ENCODE measurements around the gene RXFP4.
"Not testable (repeated sequence)": the region's sequence is repeated elsewhere in the genome, so short reads cannot be mapped to it uniquely, and the experiment has no call there.

Gene RXFP4

GRCh38 chr1:155940993-155941844 is at the start of gene RXFP4:
Gene RXFP4, plus strand, starts transcription at chr1:155941638. Its CDS starts 72 bp downstream, at chr1:155941710.
- no peak for DNase-seq

DNA sequence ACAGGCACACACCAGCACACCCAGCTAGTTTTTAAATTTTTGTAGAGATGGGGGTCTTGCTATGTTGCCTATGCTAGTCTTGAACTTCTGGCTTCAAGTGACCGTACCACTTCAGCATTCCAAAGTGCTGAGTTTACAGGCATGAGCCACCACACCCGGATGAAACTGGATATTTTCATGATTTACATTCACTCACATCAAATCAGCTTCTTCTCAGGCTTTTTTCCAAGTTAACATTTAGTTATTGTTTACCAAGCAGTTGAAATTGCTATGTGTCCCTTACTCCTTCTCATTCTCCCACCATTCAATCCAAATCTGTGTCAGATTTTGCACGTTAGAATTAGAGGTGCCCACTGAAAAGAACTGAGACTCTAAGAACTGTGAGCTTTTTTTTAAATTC is 48.6 kb upstream of the RXFP4 start:
- no peak for DNase-seq

- no peak for DNase-seq
These were observed 47.9 kb upstream of the RXFP4 start for GRCh38 chr1:155893389-155894142.

GRCh38 chr1:155895617-155896016 is 45.8 kb upstream of the RXFP4 start:
- not testable (repeated sequence) for DNase-seq

- not testable (repeated sequence) for DNase-seq
These were observed 45.0 kb upstream of the RXFP4 start for GRCh38 chr1:155896476-155896875.

DNA sequence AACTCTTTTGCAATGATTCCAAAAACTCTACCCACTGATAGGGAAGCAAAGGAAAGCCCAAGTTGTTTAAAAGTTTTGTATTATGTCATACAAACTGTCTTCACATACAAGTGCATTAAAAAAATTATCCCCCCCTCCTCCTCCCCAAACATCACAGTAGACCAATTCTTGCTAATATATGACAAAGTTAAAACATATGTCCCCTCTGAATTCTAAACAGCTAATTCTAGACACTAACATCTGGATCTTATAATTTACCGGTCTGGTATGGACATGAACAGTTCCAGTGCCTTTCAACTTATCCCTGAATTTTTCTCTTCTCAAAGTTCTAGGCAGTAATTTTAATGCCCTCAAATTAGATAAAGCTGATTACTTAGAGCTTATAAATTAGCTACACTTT is 43.7 kb upstream of the RXFP4 start:
- no peak for DNase-seq

- no peak for DNase-seq
These were observed 42.5 kb upstream of the RXFP4 start for GRCh38 chr1:155898888-155899287.

DNA sequence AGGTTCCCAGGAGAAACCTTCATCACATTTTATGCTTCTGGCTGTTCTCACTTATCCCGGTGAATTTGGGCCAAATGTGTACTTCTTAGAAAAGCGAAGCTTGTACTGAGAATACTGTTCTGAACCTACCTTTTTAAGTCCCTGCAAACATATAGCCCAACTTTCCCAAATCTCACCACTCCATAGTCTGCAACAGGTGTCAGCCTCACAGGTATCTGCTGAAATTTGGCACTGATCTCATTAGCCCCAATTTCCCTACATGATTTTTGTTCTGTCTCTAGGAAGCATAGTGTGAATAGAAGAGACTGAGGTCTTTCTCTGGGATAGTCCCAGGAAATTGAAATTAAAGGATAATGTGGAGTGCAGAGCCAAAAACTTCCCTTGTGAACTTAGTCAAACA is 41.8 kb upstream of the RXFP4 start:
- no peak for DNase-seq

- DNase-seq = no peak
These were observed 41.3 kb upstream of the RXFP4 start for GRCh38 chr1:155900161-155900560.

GRCh38 chr1:155904261-155904660 is 37.2 kb upstream of the RXFP4 start:
- DNase-seq = no peak

GRCh38 chr1:155909894-155910293 is 31.5 kb upstream of the RXFP4 start:
- no peak for DNase-seq

DNA sequence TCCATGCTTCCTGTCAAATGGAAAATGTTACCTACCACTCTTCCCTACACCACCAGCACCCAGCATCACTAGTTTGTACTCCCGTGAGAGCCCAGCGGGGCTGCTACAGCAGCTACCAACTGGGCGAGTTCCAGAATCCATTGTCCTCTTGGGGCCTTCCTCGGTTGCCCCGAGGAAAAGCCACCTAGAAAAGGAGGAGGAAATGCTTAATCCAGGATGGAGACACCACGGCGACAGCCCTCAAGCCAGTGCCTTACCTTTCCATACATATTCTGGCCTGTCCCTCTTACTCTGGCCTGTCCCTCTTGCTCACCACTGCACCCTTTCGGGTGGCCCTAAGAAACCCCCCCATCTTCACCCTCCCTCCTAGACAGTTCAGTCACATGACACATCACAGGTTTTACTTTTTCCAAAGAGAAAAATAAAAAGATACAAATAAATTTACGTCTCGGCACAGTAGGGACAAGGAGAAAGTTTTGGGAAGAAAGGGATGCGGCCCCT is 30.8 kb upstream of the RXFP4 start:
- DNase-seq = no peak

DNA sequence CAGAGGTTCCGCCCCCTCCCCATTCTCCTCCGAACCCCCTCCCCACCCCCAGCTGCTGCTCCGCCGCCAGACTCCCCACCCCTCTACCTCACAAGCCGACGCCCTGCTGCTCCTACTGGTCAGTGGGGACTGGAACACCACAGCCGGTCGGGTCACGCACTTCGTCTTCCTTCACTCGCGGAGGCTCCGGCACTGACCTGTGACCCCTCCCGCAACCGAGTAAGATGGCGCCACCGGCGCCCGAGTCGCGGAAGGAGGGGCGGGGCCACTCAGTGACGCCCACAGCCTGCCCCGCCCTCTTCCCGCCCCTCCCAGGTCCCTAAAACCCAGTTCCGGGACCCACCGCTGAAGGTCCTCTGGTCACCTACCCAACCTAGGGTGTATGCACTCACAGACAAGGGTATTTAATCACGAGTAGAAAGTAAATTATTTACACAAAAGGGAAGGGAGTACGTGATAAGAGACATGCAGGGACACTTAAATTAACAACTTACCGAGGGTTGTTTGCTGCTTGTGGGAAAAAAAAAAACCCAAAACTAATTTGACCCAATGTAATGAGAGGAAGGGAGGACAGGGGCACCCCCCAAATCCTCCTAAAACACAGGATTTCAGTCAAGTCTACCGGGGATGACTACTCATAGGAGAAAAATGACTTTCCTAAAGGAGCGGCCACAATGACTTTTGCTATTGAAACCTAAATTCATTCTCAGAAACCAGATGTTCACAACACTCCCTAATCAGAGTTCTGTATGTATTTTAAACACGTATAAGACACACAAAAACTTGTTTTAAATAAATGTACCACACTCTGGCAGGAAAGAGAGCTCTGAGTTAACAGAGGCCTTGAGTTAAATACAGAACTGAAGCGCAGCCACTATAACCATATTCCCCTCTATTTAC is 30.0 kb upstream of the RXFP4 start, which contains the start of gene RIT1:
Gene RIT1 (minus strand): TSS at position 194 of the 900 bp plus-strand sequence. CDS start 588 bp downstream, outside the sequence.
- peak; percentile 44 for DNase-seq

DNA sequence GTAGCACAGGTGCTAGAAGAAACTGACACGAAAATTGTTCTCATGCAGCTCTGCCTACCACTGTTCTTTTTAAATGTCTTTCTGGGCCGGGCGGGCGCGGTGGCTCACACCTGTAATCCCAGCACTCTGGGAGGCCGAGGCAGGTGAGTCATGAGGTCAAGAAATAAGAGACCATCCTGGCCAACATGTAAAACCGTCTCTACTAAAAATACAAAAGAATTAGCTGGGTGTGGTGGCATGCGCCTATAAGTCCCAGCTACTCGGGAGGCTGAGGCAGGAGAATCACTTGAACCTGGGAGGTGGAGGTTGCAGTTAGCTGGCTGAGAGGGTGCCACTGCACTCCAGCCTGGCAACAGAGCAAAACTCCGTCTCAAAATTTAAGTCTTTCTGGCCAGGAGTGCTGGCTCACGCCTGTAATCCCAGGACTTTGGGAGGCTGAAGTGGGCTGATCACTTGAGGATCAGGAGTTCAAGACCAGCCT is 29.3 kb upstream of the RXFP4 start:
- no peak for DNase-seq

DNA sequence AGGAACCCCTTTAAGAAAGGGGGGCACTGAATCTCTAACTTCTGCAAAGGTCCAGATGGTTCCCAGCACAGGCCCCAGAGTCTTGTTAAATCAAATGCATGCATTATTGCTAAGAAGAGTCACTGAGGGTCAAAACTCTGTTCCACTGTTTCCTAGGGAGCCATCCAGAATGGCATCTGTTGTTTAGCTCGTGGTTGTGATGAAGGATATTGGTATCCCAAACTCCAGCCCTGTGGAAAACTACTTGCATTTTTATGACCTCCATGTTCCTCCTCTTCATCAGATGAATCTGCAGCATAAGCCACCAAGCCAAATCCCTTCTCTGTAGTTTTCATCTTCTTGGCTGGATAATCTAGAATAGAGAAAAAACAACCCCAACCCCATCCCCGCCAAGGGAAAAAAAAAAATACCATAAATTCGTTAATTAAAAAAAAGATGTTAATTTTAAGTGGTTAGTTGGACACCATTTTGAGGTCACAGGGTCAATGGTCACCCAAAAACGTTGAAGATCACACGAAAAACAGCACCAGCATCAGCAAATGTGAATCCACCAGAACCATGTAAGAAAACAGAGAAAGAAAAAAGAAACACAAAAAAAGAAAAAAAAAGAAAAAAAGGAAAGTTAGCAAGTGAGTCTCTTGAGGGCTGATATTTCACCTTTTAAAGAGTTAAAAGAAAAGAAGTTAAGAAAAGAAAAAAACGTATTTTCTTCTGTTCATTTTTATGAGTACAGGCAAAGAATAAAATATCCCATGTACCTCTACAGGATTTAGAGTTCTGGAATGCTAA is 27.3 kb upstream of the RXFP4 start:
- DNase-seq = no peak

DNA sequence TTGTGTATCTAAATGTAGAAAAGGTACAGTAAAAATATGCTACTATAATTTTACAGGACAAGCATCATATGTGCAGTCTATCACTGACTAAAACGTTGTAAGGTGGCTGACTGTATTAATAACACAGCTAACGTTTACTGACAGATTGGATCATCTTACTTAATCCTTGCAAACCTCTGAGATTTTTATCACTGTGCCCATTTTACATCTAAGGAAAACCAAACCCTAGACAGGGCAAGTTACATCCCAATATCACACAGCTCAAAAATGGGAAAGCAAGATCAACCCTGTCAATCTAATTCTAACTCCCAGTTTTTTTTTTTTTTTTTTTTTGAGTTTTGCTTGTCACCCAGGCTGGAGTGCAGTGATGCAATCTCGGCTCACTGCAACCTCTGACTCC is 22.8 kb upstream of the RXFP4 start:
- no peak for DNase-seq

GRCh38 chr1:155919801-155920200 is 21.6 kb upstream of the RXFP4 start:
- no peak for DNase-seq

DNA sequence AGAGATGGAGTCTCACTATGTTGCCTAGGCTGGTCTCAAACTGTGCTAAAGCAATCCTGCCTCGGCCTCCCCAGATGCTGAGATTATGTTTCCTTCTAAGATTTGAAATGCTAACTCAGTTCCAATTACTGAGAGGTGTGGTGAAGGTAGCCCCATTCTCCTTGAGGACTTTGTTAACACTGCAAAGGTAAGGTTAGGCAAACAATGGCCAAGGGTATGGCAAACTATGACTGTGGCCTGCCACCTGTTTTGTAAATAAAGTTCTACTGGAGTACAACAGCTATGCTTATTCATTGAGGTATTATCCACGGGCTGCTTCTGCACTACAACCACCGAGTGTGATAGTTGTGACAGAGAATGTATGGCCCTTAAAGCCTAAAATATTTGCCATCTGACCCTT is 20.7 kb upstream of the RXFP4 start:
- DNase-seq = no peak

GRCh38 chr1:155925506-155925905 is 15.9 kb upstream of the RXFP4 start:
- DNase-seq = no peak

- no peak for DNase-seq
These were observed 12.4 kb upstream of the RXFP4 start for GRCh38 chr1:155929057-155929456.

GRCh38 chr1:155930725-155931124 is 10.7 kb upstream of the RXFP4 start:
- DNase-seq = not testable (repeated sequence)
